SU-DHL-6 (cell line): Measurements from ENCODE around the gene TMEM267.

Experiments used
- H2AFZ ChIP-seq: fragments of 200-600 bp; sonication (generic); 2 replicates; pipeline ENCODE4 v1.6.1; 2014; ENCODE audit warnings: low read depth, mild to moderate bottlenecking, moderate library complexity, mixed read lengths, antibody characterized with exemption, low read length; ENCODE audit not compliant: severe bottlenecking
- H3F3A ChIP-seq: fragments of 200-600 bp; shearing (Covaris generic); 2 replicates; pipeline ENCODE4 v1.6.0; 2016; ENCODE audit warnings: antibody characterized with exemption, mild to moderate bottlenecking; ENCODE audit not compliant: insufficient read depth
- H3K27ac ChIP-seq: fragments of 200-600 bp; sonication (generic); 2 replicates; pipeline ENCODE4 v1.5.1; 2016; ENCODE audit warnings: low read depth, mild to moderate bottlenecking, low read length, moderate library complexity, mixed read lengths
- H3K27me3 ChIP-seq: fragments of 200-600 bp; sonication (generic), shearing (Covaris generic); 2 replicates; pipeline ENCODE4 v1.6.0; 2014; ENCODE audit warnings: mild to moderate bottlenecking, low read length
- H3K36me3 ChIP-seq: fragments of 200-600 bp; sonication (generic); 2 replicates; pipeline ENCODE4 v1.6.1; 2014; ENCODE audit warnings: mild to moderate bottlenecking, low read length, mixed read lengths
- H3K4me2 ChIP-seq: fragments of 300-600, 200-600 bp; shearing (Covaris generic), sonication (generic); 2 replicates; pipeline ENCODE4 v1.6.0; 2014; ENCODE audit warnings: low read length, low read depth, mild to moderate bottlenecking; ENCODE audit not compliant: poor library complexity, severe bottlenecking
- H3K4me3 ChIP-seq: fragments of 200-600 bp; sonication (generic); 2 replicates; pipeline ENCODE4 v1.5.1; 2014; ENCODE audit warnings: antibody characterized with exemption, low read length, mild to moderate bottlenecking, mixed read lengths; ENCODE audit not compliant: insufficient read depth, poor library complexity, severe bottlenecking
- H3K79me2 ChIP-seq: fragments of 200-600 bp; sonication (generic); 2 replicates; pipeline ENCODE4 v1.6.1; 2014; ENCODE audit warnings: mild to moderate bottlenecking, low read length, moderate library complexity; ENCODE audit not compliant: insufficient read depth
- H3K9ac ChIP-seq: fragments of 200-600 bp; sonication (generic); 2 replicates; pipeline ENCODE4 v1.7.0; 2014; ENCODE audit warnings: mild to moderate bottlenecking, low read length
- H3K9me2 ChIP-seq: fragments of 200-600 bp; sonication (generic); replicated peaks from 2 replicates; pipeline ENCODE4 v1.6.1; 2014; ENCODE audit warnings: low read length; ENCODE audit not compliant: insufficient read depth
- H3K9me3 ChIP-seq: fragments of 200-600 bp; sonication (generic); 2 replicates; pipeline ENCODE4 v1.6.1; 2014; ENCODE audit warnings: low read length, mixed read lengths; ENCODE audit not compliant: insufficient read depth
- H4K20me1 ChIP-seq: fragments of 200-600 bp; sonication (generic); 2 replicates; pipeline ENCODE4 v1.6.1; 2014; ENCODE audit warnings: low read depth, mild to moderate bottlenecking, antibody characterized with exemption, low read length, moderate library complexity, mixed read lengths
- EZH2phosphoT487 ChIP-seq: fragments of 200-600 bp; sonication (generic), shearing (Covaris generic); conservative IDR thresholded peaks from 2 replicates; pipeline ENCODE4 v1.6.1; 2018; ENCODE audit warnings: mild to moderate bottlenecking, antibody characterized with exemption, low read length, moderate library complexity, mixed read lengths
- TF ChIP-seq, protein P1 (sequence below): fragments of 200-600 bp; sonication (generic); IDR thresholded peaks from one replicate; pipeline ENCODE4 v1.5.1; 2017; ENCODE audit warnings: antibody characterized with exemption, mild to moderate bottlenecking, low read length, moderate library complexity; ENCODE audit not compliant: insufficient read depth, poor library complexity, severe bottlenecking

TMEM267 gene

DNA sequence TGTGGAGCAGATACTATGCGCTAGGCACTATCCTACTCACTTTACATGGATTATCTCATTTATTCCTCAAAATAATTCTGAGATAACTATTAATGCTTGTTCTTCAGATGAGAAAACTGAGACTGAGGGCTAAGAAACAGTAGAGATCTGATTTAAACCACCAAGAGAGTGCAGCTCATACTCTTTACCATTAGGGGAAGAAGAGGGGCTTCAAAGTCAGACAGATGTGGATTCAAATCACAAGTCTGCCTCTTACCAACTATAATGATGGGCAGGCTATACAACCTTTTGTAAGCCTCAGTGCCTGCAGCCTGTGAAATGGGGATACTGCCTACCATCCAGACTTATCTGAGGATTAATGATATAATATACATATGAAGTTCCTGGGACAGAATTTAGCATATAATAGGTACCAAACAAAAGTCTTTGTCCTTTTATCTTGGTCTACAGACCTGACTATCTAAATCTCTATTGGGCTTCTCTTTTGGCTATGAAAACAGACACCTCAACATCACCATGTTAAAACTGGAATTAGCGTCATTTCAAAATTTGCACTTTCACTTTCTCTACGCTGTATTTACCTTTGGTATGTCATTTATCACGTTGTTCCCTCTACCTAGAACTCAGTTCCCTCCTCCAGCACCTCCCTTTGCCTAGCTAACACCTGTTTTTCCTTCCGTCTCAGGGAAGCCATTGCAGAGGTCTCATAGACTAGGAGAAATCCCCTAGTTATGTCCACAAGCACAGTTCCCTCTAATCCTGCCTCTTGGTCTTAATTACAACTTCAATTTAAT lies 13.8 kb upstream of the TMEM267 start:
- Histone ChIP-seq H4K20me1 (no peaks in the 10 kb centered on the region), H3K27me3 (no peaks in the 10 kb centered on the region), H3K9me2 (no peaks in the 10 kb centered on the region), H3K27ac (no peak overlapping the region), H2AFZ (no peak overlapping the region), H3F3A (no peaks in the 10 kb centered on the region), H3K4me3 (no peak overlapping the region), H3K9ac (no peak overlapping the region), H3K4me2 (no peak overlapping the region), H3K79me2 (no peaks in the 10 kb centered on the region), H3K9me3 (no peaks in the 10 kb centered on the region), H3K36me3 (peaks cover 33% of the 10 kb centered on the region)
- TF ChIP-seq, protein P1, sequence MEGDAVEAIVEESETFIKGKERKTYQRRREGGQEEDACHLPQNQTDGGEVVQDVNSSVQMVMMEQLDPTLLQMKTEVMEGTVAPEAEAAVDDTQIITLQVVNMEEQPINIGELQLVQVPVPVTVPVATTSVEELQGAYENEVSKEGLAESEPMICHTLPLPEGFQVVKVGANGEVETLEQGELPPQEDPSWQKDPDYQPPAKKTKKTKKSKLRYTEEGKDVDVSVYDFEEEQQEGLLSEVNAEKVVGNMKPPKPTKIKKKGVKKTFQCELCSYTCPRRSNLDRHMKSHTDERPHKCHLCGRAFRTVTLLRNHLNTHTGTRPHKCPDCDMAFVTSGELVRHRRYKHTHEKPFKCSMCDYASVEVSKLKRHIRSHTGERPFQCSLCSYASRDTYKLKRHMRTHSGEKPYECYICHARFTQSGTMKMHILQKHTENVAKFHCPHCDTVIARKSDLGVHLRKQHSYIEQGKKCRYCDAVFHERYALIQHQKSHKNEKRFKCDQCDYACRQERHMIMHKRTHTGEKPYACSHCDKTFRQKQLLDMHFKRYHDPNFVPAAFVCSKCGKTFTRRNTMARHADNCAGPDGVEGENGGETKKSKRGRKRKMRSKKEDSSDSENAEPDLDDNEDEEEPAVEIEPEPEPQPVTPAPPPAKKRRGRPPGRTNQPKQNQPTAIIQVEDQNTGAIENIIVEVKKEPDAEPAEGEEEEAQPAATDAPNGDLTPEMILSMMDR, result no peak
- TF ChIP-seq EZH2phosphoT487, result no peak

GRCh38 chr5:43491326-43491725 lies 7.7 kb upstream of the TMEM267 start:
- no peaks in the 10 kb centered on the region for H3K9me3 ChIP-seq
- H3K4me2 ChIP-seq, result no peak overlapping the region
- H3K27me3 ChIP-seq, result no peaks in the 10 kb centered on the region
- peaks cover 12% of the 10 kb centered on the region; the same call in 1 of the 2 replicates for H3F3A ChIP-seq
- no peak overlapping the region for H3K4me3 ChIP-seq
- no peak overlapping the region for H3K27ac ChIP-seq
- H3K9me2 ChIP-seq, result no peaks in the 10 kb centered on the region
- no peaks in the 10 kb centered on the region for H4K20me1 ChIP-seq
- no peak for TF ChIP-seq EZH2phosphoT487
- TF ChIP-seq, protein P1, result no peak
- H3K79me2 ChIP-seq, result no peaks in the 10 kb centered on the region
- no peak overlapping the region for H2AFZ ChIP-seq
- H3K9ac ChIP-seq, result no peak overlapping the region
- H3K36me3 ChIP-seq, result peaks cover 54% of the 10 kb centered on the region

- Histone ChIP-seq H3K9ac (no peak overlapping the region), H3K9me2 (no peaks in the 10 kb centered on the region), H3K36me3 (peaks cover 30% of the 10 kb centered on the region), H3K4me2 (no peak overlapping the region), H3K79me2 (peaks cover 19% of the 10 kb centered on the region), H3K27ac (no peak overlapping the region), H2AFZ (no peak overlapping the region), H3K4me3 (no peak overlapping the region), H3F3A (peaks cover 34% of the 10 kb centered on the region), H3K9me3 (no peaks in the 10 kb centered on the region), H3K27me3 (no peaks in the 10 kb centered on the region), H4K20me1 (no peaks in the 10 kb centered on the region)
- TF ChIP-seq EZH2phosphoT487, result no peak
- TF ChIP-seq, protein P1, result no peak
Observed at GRCh38 chr5:43486353-43486752, 2.7 kb upstream of the TMEM267 start.
